Measurements from ENCODE around the gene HHATL.

DNA sequence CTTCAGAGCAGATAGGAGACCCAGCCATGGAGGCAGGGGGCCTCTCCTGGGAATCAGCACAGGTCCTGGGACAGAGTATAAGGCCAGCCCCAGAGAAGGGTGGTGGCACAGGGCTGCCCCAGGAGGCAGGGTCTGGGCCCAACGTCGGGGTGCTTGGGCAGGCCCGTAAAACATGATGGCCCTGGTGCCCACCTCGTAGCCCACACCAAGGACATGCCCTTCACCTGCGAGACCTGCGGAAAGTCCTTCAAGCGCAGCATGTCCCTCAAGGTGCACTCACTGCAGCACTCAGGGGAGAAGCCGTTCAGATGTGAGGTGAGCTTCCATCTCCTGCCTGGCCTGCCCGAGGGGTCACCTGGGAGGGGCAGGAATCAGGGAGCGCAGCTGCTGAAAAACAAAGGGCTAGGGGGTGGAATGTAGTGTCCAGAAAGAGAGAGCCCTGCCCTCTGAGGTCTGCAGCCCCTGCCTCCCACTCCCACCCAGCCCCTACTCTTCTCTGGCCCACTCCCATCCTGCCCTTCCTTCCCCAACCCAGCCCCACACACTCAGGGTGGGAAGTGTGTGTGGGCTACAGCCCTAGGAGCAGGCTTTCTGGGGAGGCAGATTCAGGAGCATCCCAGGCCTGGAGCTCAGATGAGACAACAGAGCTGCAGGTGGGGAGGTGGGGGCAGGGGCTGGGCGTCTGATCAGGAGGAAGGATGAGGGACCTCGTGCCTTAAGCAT lies 39.6 kb downstream of the HHATL start:
- TF ChIP-seq, protein P1, sequence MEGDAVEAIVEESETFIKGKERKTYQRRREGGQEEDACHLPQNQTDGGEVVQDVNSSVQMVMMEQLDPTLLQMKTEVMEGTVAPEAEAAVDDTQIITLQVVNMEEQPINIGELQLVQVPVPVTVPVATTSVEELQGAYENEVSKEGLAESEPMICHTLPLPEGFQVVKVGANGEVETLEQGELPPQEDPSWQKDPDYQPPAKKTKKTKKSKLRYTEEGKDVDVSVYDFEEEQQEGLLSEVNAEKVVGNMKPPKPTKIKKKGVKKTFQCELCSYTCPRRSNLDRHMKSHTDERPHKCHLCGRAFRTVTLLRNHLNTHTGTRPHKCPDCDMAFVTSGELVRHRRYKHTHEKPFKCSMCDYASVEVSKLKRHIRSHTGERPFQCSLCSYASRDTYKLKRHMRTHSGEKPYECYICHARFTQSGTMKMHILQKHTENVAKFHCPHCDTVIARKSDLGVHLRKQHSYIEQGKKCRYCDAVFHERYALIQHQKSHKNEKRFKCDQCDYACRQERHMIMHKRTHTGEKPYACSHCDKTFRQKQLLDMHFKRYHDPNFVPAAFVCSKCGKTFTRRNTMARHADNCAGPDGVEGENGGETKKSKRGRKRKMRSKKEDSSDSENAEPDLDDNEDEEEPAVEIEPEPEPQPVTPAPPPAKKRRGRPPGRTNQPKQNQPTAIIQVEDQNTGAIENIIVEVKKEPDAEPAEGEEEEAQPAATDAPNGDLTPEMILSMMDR (IDR thresholded peaks at IDR 0.05) = no peak
- TF ChIP-seq POLR2A (IDR thresholded peaks at IDR 0.05) = no peak
- no peak for TF ChIP-seq EP300 (IDR thresholded peaks at IDR 0.05)
